ENCODE data around the gene IARS1.

DNA sequence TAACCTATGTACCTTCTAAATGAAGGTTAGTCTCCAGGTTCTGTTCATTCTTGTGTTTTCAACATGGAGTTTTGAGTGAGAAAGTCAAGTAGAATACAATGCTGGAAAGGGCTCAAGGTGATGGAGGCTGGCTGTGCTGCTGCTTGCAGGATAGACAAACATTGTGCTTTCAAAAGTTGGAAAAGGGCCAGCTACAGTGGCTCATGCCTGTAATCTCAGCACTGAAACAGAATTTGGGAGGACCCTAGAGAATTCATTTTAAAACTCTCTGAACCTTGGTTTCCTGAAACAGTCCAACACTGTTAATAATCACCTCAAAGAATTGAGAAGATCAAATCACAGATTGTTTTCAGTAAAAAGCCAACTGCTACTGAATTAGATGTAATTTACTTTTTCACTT is 15.4 kb upstream of the IARS1 start:
- TF ChIP-seq, protein P1, sequence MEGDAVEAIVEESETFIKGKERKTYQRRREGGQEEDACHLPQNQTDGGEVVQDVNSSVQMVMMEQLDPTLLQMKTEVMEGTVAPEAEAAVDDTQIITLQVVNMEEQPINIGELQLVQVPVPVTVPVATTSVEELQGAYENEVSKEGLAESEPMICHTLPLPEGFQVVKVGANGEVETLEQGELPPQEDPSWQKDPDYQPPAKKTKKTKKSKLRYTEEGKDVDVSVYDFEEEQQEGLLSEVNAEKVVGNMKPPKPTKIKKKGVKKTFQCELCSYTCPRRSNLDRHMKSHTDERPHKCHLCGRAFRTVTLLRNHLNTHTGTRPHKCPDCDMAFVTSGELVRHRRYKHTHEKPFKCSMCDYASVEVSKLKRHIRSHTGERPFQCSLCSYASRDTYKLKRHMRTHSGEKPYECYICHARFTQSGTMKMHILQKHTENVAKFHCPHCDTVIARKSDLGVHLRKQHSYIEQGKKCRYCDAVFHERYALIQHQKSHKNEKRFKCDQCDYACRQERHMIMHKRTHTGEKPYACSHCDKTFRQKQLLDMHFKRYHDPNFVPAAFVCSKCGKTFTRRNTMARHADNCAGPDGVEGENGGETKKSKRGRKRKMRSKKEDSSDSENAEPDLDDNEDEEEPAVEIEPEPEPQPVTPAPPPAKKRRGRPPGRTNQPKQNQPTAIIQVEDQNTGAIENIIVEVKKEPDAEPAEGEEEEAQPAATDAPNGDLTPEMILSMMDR (IDR thresholded peaks at IDR 0.05) = no peak
- no peak for TF ChIP-seq POLR2A (IDR thresholded peaks at IDR 0.05)

Measured in vagina (tissue), 2 donors.